HG03095 (cell line): ENCODE data around the gene FXYD4.

Source experiments
- ATAC-seq: cut with Tn5 transposase; IDR thresholded peaks from one replicate; pipeline ENCODE4 v1.9.1; 2021; ENCODE audit warnings: moderate library complexity; ENCODE audit not compliant: unreplicated experiment

Gene FXYD4

DNA sequence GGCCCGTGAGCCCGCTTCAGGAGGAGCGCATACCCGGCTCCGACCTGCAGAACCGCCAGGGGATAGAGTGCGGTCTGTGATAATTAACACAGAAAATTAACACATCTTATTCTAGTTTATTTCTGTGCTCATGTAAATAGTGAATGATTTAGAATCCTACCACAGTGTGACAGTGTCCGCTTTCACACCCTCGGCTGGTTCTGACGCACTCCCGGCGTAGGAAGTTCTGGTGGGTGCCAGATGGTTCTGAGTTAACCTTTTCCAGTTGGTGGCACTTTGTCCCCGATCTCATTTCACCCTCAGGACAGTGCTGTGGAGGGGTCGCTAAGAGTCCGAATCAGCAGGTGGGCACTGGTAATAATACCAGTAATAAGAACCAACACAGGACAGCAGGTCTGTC is 28.3 kb upstream of the FXYD4 start:
- no peak for ATAC-seq

DNA sequence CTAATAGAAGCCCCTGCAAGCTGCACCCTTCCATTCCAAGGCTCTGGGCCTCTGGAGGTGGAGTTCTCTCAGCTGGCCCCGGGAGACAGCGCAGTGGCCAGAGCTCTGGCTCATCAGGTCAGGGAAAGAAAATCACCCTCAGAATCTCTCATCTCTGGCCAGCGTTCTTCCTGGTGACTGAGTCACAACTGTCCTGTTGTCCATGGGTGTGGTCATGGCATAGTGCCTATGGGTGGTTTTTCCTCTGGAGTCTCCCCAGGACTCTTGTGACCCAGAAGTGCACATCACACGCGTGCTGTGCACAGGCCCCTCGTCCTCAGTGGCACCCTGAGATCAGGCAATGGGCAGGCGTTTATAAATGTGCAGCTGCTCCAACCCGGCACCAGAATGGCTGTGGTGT is 27.4 kb upstream of the FXYD4 start:
- ATAC-seq: no peak

DNA sequence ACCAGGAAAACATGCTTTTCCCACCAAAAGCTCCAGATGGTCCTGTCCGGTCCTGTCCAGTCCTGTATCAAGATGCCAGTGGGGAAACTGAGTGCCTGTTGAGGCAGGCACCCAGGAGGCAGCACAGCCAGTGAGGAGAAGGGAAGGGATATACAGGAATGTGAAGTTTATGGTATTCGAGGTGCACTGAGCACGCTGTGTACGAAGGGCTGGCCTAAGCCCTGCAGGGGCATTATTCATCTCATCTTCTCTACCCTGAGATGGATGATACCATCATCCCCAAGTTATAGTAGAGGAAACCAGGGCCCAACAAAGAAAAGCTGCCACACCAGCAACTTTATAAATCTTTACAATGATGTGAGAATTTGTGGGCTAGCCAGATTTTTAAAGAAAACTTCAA is 23.4 kb upstream of the FXYD4 start:
- no peak for ATAC-seq

DNA sequence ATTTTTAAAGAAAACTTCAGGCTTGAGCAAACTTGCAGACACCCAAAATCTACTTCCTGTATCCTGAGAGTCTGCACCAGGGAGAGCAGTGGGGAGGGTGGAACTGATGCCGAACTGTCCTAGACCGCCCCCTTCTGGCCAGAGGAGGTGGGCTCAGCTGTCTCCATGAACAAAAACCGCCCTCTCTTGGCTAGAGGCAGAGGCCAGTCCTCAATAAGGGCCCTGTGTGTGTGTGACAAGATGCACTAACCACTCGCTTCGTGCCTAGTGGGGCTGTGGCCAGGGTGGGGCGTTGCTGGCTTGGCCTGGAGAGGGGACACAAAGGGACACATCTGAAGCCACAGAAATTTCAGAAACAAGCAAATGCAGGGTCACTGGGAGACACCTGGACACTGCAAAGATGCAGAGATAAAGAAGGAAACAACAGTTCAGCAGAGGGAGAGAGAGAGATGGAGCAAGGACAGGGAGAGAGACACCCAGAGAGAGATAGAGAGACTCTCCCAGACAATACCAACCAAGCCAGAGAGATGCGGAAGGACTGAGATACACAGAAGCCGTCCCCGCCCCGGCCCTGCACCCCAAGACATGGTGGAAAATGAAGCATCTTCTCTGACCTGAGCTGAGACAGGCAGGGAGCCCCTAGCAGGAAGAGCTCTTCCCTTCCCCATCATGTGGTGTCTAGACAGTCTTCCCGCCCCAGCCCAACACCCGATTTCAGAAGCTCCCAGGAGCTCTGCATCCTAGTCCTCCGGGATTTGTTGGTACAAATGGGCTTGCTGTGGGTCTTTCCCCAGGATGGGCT is 22.7 kb upstream of the FXYD4 start:
- ATAC-seq: peak; percentile 99

DNA sequence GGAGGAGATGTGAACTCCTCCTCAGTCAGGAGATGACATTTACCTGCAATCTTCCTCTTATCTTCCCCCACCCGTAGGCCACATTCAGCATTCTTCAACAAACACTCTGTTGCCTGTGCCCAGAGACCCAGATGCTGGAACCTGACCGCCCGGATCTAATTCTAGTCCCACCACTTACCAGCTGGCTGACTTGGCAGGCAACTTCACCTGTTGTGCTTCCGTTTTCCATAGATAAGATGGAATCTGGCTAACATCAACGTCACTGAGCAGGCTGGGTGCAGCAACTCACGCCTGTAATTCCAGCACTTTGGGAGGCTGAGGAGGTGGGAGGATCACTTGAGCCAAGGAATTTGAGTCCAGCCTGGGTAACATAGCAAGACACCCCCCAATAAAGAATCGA is 21.3 kb upstream of the FXYD4 start:
- no peak for ATAC-seq

DNA sequence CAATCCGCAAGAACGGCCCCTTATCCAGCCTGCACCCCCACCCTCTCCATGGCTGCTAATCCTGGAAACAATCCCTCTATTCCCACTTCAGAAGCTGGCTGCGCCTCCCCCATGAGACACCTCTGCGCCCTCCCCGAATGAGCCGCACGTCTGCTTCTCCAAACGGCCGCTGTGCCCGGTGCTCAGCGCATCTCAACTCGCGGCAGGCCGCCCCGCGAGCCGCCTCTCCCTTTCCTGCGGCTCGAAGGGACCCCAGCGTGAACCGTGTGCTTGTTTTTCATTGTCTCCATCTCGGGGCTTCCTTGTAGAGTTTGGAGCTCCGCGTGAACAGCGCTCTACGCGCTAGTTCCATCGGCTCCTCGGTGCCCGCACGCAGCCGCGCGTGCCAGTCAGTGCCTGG is 20.8 kb upstream of the FXYD4 start:
- no peak for ATAC-seq

DNA sequence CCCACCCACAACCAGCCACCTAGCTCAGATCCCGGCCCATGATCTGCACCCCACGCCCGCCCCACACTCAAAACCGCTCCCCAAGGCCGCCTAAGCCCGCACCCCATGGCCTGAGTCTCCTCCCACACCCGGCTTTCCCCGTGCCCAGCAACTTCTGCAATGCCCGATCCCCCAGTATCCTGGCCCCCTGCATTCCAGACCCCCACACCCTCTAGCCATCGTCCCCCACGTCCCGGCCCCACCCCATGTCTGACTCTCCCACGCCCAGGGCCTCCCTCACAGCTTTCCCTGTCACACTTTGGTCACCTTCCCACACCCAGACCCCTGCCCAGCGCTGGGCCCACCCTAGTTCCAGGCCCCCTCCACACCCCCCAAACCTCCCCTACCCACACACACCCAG is 20.1 kb upstream of the FXYD4 start:
- ATAC-seq: no peak

DNA sequence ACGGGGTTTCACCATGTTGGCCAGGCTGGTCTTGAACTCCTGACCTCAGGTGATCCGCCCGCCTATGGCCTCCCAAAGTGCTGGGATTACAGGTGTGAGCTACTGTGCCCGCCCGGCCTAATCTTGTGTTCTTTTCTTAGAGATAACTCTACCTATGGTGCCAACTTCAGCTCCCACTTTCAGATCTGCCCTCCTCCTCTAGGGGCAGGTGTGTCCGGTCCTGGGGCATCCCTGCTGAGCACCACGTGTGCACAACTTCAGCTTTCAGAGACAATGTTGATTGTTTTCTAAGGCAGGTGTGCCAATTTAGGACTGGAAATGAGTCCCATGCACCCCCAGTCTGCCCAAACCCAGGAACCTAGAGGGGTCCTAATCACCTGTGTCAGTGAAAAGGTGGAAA is 18.5 kb upstream of the FXYD4 start:
- no peak for ATAC-seq

DNA sequence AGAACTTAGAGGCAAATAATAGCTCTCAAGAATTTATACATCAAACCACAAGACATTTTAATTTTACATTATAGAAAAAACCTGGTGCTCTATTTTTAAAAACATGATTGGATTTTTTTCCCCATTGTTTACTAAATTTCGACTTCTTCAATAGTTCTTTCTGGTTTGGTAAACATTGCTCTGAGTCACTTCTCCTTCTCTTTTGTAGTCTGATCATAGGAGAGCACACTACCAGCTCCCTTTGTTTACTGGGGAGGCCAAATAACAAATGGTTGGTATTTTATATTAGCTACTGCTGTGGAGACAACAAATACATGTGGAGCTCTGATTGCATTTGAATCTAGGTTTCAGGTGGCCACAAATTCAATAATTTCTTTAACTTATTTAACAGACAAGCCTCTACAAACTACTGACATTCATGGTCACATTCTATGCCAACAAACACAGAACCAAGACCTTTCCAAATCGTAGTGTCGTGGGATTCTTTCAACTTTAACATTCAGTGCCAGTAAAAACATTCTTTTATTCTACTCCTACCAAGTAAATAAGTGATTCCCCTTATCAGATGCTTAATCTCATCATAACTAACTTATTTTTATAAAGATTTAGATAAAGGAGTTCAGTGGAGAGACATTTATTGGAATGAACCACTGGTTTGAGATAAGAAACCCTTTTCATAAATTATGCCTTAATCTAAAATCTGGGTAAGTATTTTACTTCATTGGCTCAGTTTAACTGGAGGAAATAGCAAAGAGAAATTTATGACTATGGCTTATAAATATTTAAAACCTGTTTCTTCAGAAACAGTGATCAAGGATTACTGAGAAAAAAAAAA is 17.7 kb upstream of the FXYD4 start:
- ATAC-seq: no peak

DNA sequence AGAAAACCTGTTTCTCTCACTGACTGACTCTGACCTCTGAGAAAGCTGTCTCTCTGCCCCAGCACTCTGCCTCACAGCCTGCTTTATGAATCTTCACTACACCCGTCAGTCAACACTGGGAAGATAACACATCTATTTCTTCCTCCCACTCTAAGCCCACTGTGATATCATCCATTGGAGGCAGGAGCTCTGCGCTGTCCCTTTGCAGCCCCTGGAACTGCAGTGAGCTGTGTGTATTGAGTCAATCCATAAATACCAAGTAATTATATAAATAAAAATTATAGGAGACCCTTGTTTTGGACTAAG is 17.2 kb upstream of the FXYD4 start:
- ATAC-seq: no peak

DNA sequence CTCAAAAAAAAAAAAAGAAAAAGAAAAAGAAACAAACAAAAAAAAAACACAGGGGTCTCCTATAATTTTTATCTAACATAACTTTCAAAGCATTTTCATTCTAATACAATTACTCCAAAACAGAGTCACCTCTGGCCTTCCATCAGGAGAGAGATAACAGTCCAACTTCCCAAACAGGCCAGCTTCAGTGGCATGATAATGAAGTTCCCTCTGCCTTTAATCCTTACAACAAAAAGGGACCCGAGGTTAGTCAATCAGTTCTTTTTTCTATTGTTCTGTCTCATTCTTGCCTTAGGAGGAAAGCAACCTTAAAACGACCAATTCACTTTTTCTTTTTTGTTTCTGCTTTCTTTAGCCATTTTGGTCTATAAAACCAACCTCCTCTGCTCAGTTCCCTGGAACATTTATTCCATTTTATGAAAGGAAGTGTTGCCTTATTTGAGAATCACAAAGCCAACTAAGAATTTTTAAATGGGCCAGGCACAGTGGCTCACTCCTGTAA is 16.5 kb upstream of the FXYD4 start:
- no peak for ATAC-seq

DNA sequence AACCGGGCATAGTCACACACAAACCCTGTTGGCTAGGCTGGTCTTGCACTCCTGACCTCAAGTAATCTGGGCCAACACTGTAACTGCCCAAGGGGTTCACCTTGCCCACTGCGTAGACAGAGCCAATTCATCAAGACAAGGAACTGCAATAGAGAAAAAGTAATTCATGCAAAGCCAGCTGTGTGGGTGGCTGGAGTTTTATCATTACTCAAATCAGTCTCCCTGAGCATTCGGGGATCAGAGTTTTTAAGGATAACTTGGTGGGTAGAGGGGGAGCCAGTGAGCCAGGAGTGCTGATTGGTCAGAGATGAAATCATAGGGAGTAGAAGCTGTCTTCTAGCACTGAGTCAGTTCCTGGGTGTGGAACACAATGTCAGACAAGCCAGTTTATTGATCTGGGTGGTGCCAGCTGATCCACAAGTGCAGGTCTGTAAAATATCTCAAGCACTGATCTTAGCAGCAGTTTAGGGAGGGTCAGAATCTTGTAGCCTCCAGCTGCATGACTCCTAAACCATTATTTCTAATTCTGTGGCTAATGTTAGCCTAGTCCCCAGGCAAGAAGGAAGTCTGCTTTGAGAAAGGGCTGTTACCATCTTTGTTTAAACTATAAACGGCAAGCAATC is 15.6 kb upstream of the FXYD4 start:
- no peak for ATAC-seq

DNA sequence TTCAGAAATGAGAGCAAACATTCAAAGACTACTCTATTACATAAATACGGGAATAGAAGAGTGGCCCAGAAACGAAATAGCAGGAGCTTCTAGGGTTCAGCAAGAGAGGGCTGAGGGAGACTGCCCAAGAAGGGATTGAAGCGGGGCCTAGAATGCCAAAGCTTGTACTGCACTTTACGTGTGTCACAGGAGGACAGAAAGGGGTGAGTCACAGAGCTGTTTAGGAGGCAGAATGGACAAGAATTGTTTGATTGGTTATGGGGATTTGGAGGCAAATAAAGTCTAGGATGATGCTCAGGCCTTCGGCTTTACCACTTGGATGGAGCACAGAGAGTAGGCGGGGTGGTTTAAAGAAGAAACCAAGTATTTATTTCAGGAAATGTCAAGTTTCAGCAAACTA is 11.3 kb upstream of the FXYD4 start:
- ATAC-seq: no peak

DNA sequence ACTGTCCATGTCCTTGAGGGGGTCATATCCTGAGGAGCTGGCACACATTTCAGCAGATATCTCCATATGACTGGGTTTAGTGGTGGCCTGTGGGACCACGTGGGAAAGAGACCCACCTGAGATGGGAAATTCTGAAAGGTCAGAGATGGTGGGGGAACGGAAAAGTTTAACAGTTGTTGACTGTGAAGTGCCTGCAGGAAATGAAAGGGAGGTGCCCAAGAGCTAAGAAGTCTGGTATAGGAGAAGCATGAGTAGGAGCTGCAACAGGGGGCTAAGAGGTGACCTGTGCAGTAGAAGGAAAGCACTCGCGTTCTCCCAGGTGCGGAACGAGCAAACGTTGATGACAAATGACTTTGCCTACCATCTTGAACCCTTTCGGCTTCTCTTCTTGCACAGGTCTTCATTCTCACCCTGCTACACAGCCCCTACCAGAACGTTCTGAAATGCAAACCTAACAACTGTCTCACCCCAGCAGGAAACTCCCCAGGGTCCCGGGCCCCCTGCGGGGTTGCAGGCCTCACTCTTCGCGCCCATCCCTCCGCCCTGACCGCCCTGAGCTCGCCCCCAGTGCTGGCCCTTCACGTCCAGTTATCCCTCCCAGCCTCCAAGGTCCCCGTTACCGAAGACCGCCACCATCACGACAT is 9.8 kb upstream of the FXYD4 start:
- ATAC-seq: no peak

DNA sequence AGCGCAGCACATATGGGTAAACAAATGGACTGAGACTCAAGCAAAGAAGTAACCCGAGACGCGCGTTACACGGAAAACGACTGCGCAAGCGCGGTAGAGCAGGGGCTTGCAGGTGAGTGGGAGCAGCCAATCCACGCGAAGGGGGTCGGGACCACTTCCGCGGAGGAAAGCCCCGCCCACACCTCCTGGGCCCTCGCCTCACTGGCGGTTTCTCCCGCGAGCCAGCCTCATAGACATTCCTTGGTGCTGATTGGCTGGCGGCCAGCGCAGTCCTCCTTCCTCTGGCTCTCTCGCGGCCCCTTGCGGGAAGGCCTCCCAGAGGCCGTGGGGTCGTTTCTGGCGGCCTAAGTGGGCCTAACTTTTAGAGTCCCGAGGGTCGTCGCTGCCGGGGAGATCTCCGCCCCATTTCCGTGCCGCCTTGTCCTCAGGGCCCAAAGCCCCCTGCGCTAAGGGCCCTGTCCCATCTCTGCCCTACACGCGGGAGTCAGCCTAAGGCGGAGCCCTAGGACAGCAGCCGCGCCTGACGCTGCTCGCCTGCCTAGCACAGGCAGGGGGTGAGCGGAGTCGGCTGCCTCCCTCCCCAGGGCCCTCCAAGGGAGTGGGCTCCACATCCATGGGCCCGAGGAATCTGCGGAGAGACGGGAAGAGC is 9.1 kb upstream of the FXYD4 start:
- ATAC-seq: peak; percentile 97

DNA sequence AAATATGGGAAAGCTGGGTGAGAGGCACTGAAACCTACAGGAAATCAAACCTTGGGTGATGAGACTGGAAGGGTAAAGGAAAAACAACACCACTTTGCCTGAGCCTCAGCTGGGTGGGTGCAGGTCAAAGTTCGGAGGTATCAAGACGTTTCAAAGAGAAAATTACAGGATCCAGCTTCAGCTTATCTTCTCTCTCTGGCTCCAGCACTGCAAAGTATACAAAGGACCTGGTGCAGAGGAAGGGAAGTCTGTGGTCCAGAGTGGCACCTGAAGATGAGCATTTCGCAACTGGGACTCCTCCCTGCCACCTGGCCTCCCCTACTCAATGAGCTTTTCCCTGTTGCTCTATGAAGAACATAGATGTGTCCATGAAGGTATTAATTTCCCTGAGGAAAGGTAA is 6.4 kb upstream of the FXYD4 start:
- ATAC-seq: no peak

DNA sequence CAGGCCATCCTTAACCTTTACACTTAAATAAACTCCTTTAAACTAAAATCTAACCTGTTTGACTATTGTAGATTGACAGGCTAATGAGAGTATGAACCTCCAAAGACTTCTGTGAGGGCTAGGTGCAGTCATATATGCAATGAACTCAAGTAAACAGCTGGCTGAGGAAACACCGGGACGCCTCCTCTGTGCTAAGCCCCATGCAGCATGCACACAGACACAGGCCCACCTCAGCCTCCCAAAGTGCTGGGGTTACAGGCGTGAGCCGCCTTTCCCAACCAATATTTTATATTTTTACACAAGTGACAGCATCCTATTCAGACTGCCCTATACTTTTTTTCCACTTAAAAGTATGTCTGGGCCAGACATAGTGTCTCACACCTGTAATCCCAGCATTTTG is 1.5 kb upstream of the FXYD4 start:
- ATAC-seq: no peak

DNA sequence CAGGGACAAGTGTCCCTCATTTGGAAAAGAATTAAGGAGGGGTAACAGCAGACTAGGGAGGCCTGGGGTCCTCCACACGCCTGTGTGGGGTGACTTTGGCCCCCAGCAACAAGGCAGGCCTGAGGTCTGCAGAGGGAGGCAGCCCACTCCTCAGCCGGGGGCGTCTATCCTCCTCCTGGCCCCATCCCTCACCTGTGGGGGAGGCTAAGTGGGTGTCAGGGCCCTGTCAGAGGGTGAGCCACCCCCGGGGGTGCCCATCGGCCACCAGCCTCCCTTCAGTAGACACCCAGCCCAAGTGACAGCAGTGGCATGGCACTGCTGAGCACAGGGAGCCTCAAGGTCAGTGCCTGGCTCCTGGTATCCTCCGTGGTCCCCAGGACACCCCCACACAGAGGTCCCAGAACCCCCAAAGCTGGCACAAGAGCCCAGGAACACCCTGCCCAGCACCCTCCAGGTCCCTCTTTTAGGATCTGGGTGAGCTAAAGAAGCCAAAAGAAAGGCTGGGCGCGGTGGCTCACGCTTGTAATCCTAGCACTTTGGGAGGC is 693 bp upstream of the FXYD4 start:
- no peak for ATAC-seq

DNA sequence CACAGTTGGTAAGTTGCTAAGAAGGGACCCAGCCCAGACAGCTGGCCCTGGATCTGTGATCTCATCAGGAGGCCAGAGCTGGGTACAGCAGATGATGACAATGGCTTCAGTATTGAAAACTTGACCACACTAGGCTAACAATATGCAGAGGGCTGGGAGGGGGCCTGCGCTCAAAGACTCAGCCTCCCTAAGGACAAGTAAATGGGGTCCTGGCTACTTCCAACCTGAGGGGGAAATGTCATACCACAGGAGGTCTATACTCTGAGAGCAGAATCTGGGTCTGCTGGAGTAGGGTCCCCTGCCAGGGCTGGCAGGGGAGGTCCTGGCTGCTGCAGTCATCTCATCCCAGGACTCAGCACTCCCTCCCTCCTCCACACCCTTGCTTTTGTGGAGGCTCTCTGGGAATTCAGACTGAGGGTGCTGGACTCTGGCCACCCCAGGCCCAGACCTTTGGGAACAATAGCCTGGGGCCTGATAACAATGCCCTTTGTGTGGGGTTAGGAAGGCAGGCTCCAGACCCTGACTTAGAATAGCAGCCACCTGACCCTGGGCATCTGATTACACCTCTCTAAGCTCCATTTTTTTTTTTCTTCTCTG is 1.4 kb downstream of the FXYD4 start:
- ATAC-seq: no peak

DNA sequence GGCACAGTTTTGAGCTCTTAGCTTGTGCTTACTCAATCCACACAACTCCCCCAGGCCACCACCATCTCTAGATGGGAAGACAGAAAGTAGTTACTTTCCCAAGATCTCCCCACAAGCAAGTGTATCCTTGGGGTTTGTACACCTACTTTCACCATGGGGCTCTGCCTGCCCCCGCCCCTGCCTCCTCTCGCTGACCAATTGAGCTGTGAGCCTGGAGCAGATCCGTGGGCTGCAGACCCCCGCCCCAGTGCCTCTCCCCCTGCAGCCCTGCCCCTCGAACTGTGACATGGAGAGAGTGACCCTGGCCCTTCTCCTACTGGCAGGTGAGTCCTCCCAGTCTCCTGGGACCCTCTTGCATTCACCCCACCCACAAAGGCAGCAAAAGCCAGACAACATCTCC is 2.0 kb downstream of the FXYD4 start:
- no peak for ATAC-seq
